Stomach (tissue), 9 donors: ENCODE data around the gene PPIH. TPM values are rescaled to one million over a fixed set of nuclear protein-coding genes. Genes with fewer than 3 reads are reported as not detected.
A peak's percentile ranks its signal among the peaks of the same experiment; 100 is the strongest.
"Not testable (repeated sequence)": the region's sequence is repeated elsewhere in the genome, so short reads cannot be mapped to it uniquely, and the experiment has no call there.

Source experiments
- DNase-seq, 2 donors: peaks; one replicate each; pipeline versions ENCODE4 v3.0.0 to v3.0.0-alpha.2; 2013 to 2019
- H3K27ac ChIP-seq, 5 donors: fragments of 200-600 bp in 4 of 5; sonication (generic) in 4 of 5; one replicate each; pipeline ENCODE4 v1.5.1; 2013 to 2019; ENCODE audit warnings: mild to moderate bottlenecking in 1 of 5, moderate library complexity in 1 of 5
- H3K27me3 ChIP-seq, 3 donors: fragments of 200-600 bp; sonication (generic); one replicate each; pipeline ENCODE4 v1.5.1; 2017 to 2019; ENCODE audit warnings: mixed run types in 1 of 3
- H3K36me3 ChIP-seq, 4 donors: fragments of 200-600 bp; sonication (generic); 1 replicate in 3 of 4; 2 replicates in 1 of 4; pipeline ENCODE4 v1.5.1; 2016 to 2019
- H3K4me1 ChIP-seq, 4 donors: fragments of 200-600 bp; sonication (generic); one replicate each; pipeline ENCODE4 v1.5.1; 2016 to 2019
- H3K4me3 ChIP-seq, 4 donors: fragments of 200-600 bp; sonication (generic) in 3 of 4; one replicate each; pipeline ENCODE4 v1.5.1; 2016 to 2019; ENCODE audit warnings: mild to moderate bottlenecking in 1 of 4
- H3K9me3 ChIP-seq, 4 donors: fragments of 200-600 bp; sonication (generic); one replicate each; pipeline ENCODE4 v1.5.1; 2016 to 2019
- EP300 ChIP-seq: sonication (generic); formaldehyde crosslinking; IDR thresholded peaks from one replicate; pipeline ENCODE4 v1.6.1; 2017; ENCODE audit warnings: antibody characterized with exemption
- POLR2A ChIP-seq, 4 donors: fragments of 450-650 bp; IDR thresholded peaks; one replicate each; pipeline ENCODE4 v1.6.1; 2016; ENCODE audit warnings: antibody characterized with exemption in 4 of 4, control low read depth in 2 of 4, mild to moderate bottlenecking in 1 of 4, moderate library complexity in 1 of 4
- POLR2AphosphoS5 ChIP-seq, 3 donors: sonication (generic); formaldehyde crosslinking; IDR thresholded peaks; one replicate each; pipeline ENCODE4 v1.6.1; 2016; ENCODE audit warnings: antibody characterized with exemption in 3 of 3
- WGBS, 5 donors: extraction: QIAGEN DNeasy Blood & Tissue Kit in 3 of 5; methylation state at CpG; one replicate each; pipeline versions ENCODE4 v1.1.5 to v1.1.7; 2013 to 2018; 5-methylcytosine and 5-hydroxymethylcytosine counted together
- intact Hi-C: fragments of 100-400 bp; cut with DNase I; formaldehyde crosslinking; loops from one replicate; pipeline ENCODE4 v1.15.1; 2023; ENCODE audit warnings: low total_unique reads
- polyA plus RNA-seq, 3 donors: library from polyadenylated mRNA; stranded (reverse); fragments of 200-250 nt; gene quantifications; one replicate each; pipeline ENCODE4 v1.2.3, GENCODE V29; 2013
- total RNA-seq, 5 donors: library from RNA; depleted of rRNA; stranded (reverse); fragments of >200 nt; gene quantifications; one replicate each; pipeline versions ENCODE4 v1.1.0 to v1.2.3, GENCODE V29; 2014 to 2016
- TF ChIP-seq, protein P1 (sequence below), 7 experiments: fragments of 450-650 bp in 4 of 7; fragments of 200-600 bp in 3 of 7; sonication (generic) in 3 of 7; IDR thresholded peaks; one replicate each; pipeline ENCODE4 v1.5.1; 2016 to 2019; ENCODE audit warnings: antibody characterized with exemption in 7 of 7, control low read depth in 2 of 7, mild to moderate bottlenecking in 1 of 7
- donor health status: healthy with polysubstance abuse.
- donor health status: Bipolar disorder and iron deficiency.
- donor health status: healthy.

PPIH gene
- total and polyA plus RNA-seq, 8 donors, result 5.2 to 72.3 (median 47.8) TPM; not detected in 1

DNA sequence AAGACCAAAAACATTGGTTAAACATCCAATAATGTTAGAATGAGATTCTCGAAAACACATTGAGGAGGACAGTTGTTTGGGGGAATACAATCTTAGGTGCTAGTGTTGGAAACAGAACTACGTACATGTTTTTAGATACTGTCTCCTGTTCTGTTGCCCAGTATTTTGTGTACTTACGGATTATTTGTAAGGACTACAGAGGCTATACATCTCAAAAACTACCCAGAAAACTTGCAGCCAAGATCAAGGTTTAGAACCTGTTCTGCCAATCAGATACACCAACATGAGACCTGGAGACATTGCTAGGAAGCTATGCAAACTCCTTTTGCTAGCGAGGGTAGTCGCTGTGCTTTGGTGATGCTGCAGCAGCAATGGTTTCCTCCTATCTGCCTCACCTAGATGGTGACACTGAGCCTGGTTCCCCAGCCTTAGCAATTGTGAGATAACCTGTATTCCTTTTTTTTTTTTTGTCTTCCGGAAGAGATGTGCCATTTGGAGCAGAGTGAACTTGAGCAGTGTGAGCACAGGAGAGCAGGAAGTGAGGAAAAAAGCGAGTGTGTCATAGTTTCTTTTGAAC, 45.8 kb downstream of the PPIH start:
- peaks cover 38 to 98% (median 97%) of the 10 kb centered on the region in 4 donors for H3K36me3 ChIP-seq

DNA sequence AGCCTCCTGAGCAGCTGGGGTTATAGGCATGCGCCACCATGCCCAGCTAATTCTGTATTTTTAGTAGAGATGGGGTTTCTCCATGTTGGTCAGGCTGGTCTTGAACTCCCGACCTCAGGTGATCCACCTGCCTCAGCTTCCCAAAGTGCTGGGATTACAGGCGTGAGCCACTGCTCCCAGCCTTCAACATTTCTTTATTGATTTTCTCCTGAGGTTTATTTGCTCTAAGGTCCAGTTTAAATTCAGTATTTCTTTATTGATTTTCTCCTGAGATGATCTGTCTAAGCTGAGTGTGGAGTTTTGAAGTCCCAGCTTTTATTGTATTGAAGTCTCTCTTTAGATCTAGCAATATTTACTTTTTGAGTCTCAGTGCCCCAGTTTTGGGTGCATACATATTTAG, 54.6 kb downstream of the PPIH start:
- intact Hi-C loops, DNase-seq: not testable (repeated sequence)
- WGBS, 5 donors, result 96 to 100% (median 100%) methylated on average over 3 of the region's 3 CpGs

More for the DNA sequence above, 45.8 kb downstream of the PPIH start:
- WGBS, 5 donors, result 94 to 96% (median 95%) methylated on average over 7 of the region's 7 CpGs
- Histone ChIP-seq H3K9me3 (no peaks in the 10 kb centered on the region), H3K27ac (no peak overlapping the region), H3K4me1 (no peaks in the 10 kb centered on the region), H3K27me3 (no peaks in the 10 kb centered on the region), H3K4me3 (no peak overlapping the region)
- DNase-seq, result no peak
- intact Hi-C loops, result no loop called here
- TF ChIP-seq POLR2AphosphoS5 (IDR thresholded peaks at IDR 0.05) (no peak), EP300 (no peak), POLR2A (IDR thresholded peaks at IDR 0.05) (no peak)
- TF ChIP-seq, protein P1, sequence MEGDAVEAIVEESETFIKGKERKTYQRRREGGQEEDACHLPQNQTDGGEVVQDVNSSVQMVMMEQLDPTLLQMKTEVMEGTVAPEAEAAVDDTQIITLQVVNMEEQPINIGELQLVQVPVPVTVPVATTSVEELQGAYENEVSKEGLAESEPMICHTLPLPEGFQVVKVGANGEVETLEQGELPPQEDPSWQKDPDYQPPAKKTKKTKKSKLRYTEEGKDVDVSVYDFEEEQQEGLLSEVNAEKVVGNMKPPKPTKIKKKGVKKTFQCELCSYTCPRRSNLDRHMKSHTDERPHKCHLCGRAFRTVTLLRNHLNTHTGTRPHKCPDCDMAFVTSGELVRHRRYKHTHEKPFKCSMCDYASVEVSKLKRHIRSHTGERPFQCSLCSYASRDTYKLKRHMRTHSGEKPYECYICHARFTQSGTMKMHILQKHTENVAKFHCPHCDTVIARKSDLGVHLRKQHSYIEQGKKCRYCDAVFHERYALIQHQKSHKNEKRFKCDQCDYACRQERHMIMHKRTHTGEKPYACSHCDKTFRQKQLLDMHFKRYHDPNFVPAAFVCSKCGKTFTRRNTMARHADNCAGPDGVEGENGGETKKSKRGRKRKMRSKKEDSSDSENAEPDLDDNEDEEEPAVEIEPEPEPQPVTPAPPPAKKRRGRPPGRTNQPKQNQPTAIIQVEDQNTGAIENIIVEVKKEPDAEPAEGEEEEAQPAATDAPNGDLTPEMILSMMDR (IDR thresholded peaks at IDR 0.05), result no peak

DNA sequence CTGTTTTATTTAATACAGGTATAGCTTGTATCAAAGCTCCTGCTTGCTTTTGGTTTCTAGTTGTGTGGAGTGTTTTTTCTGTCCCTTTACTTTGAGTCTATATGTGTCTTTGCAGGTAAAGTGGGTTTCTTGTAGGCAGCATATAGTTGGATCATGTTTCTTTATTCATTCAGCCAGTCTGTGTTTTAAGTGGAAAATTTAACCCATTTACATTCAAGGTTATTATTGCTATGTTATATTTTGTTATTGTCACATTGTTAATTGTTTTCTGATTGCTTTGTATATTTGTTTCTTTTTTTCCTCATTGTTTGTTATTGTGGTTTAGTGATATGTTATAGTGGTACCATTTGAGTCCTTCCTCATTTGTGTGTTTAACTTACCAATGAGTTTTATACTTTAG, 55.1 kb downstream of the PPIH start:
- H3K36me3 ChIP-seq, result peaks cover 0 to 59% (median 48%) of the 10 kb centered on the region in 4 donors
- H3K9me3 ChIP-seq, result peaks cover 0 to 20% (median 12%) of the 10 kb centered on the region in 4 donors
- no peaks in the 10 kb centered on the region for H3K27me3 ChIP-seq
- H3K4me1 ChIP-seq, result no peaks in the 10 kb centered on the region
- no peak overlapping the region for H3K4me3 ChIP-seq
- TF ChIP-seq EP300, result no peak
- no peak for TF ChIP-seq POLR2AphosphoS5 (IDR thresholded peaks at IDR 0.05)
- TF ChIP-seq POLR2A (IDR thresholded peaks at IDR 0.05), result no peak
- TF ChIP-seq, protein P1 (IDR thresholded peaks at IDR 0.05), result no peak
- H3K27ac ChIP-seq, result no peak overlapping the region
- intact Hi-C loops, result no loop called here
- DNase-seq, result no peak

More for the DNA sequence above, 54.6 kb downstream of the PPIH start:
- H3K4me1 ChIP-seq, H3K27ac ChIP-seq, H3K27me3 ChIP-seq, H3K4me3 ChIP-seq: not testable (repeated sequence)
- H3K36me3 ChIP-seq, result peaks cover 0 to 58% (median 51%) of the 10 kb centered on the region in 4 donors
- H3K9me3 ChIP-seq, result peaks cover 0 to 20% (median 12%) of the 10 kb centered on the region in 4 donors

DNA sequence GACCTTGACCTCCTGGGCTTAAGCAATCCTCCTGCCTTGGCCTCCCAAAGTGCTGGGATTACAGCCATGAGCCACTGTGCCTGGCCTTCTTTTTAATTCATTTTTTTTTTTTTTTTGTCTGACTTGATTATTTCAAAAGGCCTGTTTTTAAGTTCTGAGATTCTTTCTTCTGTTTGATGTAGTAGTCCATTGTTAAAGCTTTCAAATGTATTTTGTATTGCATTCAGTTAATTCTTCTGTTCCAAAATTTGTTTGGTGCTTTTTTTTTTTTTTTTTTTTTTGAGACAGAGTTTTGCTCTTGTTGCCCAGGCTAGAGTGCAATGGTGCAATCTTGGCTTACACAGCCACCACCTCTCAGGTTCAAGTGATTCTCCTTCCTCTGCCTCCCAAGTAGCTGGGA, 56.2 kb downstream of the PPIH start:
- H3K4me3 ChIP-seq, H3K27ac ChIP-seq, H3K4me1 ChIP-seq, H3K27me3 ChIP-seq, intact Hi-C loops, DNase-seq: not testable (repeated sequence)
- H3K9me3 ChIP-seq, result peaks cover 0 to 20% (median 12%) of the 10 kb centered on the region in 4 donors
- H3K36me3 ChIP-seq, result peaks cover 0 to 55% (median 42%) of the 10 kb centered on the region in 4 donors

DNA sequence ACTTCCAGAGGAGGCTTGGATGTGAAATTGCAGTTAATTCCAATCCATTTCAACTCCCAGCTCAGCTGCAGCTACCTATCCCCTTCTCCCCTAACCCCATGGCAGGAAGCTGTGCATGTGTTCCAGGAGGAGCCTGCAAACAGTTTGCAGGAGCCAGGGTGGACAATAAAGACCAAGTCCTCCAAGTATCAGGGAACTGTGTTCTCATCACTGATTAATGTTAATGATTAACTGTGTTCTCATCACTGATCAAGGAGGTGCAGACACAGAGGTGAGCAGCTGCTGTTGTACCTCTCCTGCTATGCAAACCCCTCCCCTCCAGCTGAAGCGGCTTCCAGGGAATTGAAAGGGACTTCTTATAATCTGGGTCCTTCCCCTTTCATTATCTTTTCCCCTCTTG, 62.6 kb downstream of the PPIH start:
- no peaks in the 10 kb centered on the region for H3K9me3 ChIP-seq
- intact Hi-C loops, result no loop called here
- H3K36me3 ChIP-seq, result peaks cover 0 to 17% (median 5%) of the 10 kb centered on the region in 4 donors
- DNase-seq, result peak in 1 of 2 donors; percentile 38
- H3K27ac ChIP-seq, result no peak overlapping the region
- H3K27me3 ChIP-seq, result no peaks in the 10 kb centered on the region
- H3K4me1 ChIP-seq, result no peaks in the 10 kb centered on the region
- H3K4me3 ChIP-seq, result no peak overlapping the region
- no peak for TF ChIP-seq POLR2A (IDR thresholded peaks at IDR 0.05)
- no peak for TF ChIP-seq EP300
- no peak for TF ChIP-seq POLR2AphosphoS5 (IDR thresholded peaks at IDR 0.05)
- TF ChIP-seq, protein P1 (IDR thresholded peaks at IDR 0.05), result no peak
- 57 to 95% (median 76%) methylated on average over 1 of the region's 1 CpG for WGBS, 5 donors
